Small intestine (tissue), 7 donors: ENCODE data around the gene ACLY. TPM values are rescaled to one million over a fixed set of nuclear protein-coding genes. Genes with fewer than 3 reads are reported as not detected.

ENCODE experiments used
- DNase-seq, 2 donors: peaks; one replicate each; pipeline versions ENCODE4 v3.0.0 to v3.0.0-alpha.2; 2013
- FAIRE-seq: peaks from 2 replicates; lab custom pipeline; 2012; peaks lifted over from hg19 to GRCh38; lab: Jason Lieb, UNC
- H3K27ac ChIP-seq, 3 donors: one replicate each; pipeline ENCODE4 v1.5.1; 2013; ENCODE audit warnings: low read length in 2 of 3, mild to moderate bottlenecking in 2 of 3, control low read depth in 1 of 3, inconsistent platforms in 1 of 3, low read depth in 1 of 3, moderate library complexity in 1 of 3
- H3K27me3 ChIP-seq, 3 donors: one replicate each; pipeline ENCODE4 v1.6.1; 2013; ENCODE audit warnings: low read length in 3 of 3, inconsistent platforms in 1 of 3; ENCODE audit not compliant: control insufficient read depth in 3 of 3, insufficient read depth in 3 of 3
- H3K36me3 ChIP-seq, 3 donors: one replicate each; pipeline ENCODE4 v1.6.1; 2013; ENCODE audit warnings: low read length in 3 of 3, inconsistent platforms in 1 of 3, low read depth in 1 of 3, mild to moderate bottlenecking in 1 of 3, moderate library complexity in 1 of 3; ENCODE audit not compliant: control insufficient read depth in 3 of 3, insufficient read depth in 2 of 3
- H3K4me1 ChIP-seq, 3 donors: one replicate each; pipeline ENCODE4 v1.6.1; 2013; ENCODE audit warnings: low read length in 2 of 3, inconsistent platforms in 1 of 3, low read depth in 1 of 3, mild to moderate bottlenecking in 1 of 3, moderate library complexity in 1 of 3; ENCODE audit not compliant: control insufficient read depth in 3 of 3, insufficient read depth in 2 of 3
- H3K4me3 ChIP-seq, 3 donors: one replicate each; pipeline ENCODE4 v1.5.1; 2013; ENCODE audit warnings: low read length in 3 of 3, control low read depth in 1 of 3, inconsistent platforms in 1 of 3, low read depth in 1 of 3, mild to moderate bottlenecking in 1 of 3, moderate library complexity in 1 of 3
- H3K9me3 ChIP-seq, 2 donors: one replicate each; pipeline ENCODE4 v1.6.1; 2013; ENCODE audit warnings: low read depth in 1 of 2, low read length in 1 of 2; ENCODE audit not compliant: control insufficient read depth in 2 of 2, insufficient read depth in 1 of 2
- WGBS, 3 donors: extraction: QIAGEN DNeasy Blood & Tissue Kit; methylation state at CpG; one replicate each; pipeline ENCODE4 v1.1.7; 2013; 5-methylcytosine and 5-hydroxymethylcytosine counted together
- polyA plus RNA-seq, 4 donors: library from polyadenylated mRNA; stranded (reverse) in 3 of 4; unstranded in 1 of 4; fragments of 200-250 nt in 3 of 4; fragments of 120-200 nt in 1 of 4; gene quantifications; one replicate each; pipeline versions ENCODE4 v1.2.1 to v1.2.3, GENCODE V29; 2013
- donor health status: healthy with polysubstance abuse.
- donor health status: control.
- donor health status: control.
- donor health status: Bipolar disorder and iron deficiency.
- donor health status: healthy.

The ACLY gene
- polyA plus RNA-seq, 4 donors, result 44.0 to 84.9 (median 54.4) TPM

DNA sequence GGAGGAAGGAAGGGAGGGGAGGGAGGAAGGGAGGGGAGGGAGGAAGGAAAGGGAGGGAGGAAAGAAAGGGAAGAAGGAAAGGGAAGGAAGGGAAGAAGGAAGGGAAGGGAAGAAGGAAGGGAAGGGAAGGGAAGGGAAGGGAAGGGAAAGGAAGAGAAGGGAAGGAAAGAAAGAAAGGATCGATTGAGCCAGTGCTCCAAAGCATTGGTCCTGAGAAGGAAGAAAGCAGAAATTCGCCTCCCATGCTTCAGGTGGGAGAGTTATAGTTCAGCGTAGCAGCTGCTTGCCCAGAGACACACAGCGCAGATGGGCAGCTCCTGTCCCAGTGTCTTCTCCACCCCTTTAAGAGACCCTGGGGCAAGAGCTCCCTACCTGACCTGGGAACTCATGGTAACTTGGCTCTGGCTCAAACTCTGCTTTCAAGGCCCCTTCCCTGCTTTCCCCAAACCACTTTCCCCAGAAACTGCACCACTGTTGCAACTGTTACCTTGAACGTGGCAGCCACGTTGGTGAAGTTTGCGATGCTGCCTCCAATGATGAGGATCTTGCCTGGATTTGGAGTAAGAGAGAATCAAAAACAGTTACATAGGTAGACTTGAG, 14.4 kb downstream of the ACLY start:
- peaks cover 6 to 66% (median 9%) of the 10 kb centered on the region in 3 donors for H3K4me1 ChIP-seq
- peak overlapping the region in 2 of 3 donors; percentile 17 to 25 for H3K27ac ChIP-seq
- H3K4me3 ChIP-seq, result no peak overlapping the region
- H3K36me3 ChIP-seq, result peaks cover 14 to 93% (median 27%) of the 10 kb centered on the region in 3 donors
- DNase-seq (no peak), FAIRE-seq (no peak)
- H3K27me3 ChIP-seq, result no peaks in the 10 kb centered on the region
- no peaks in the 10 kb centered on the region for H3K9me3 ChIP-seq
- WGBS, 3 donors, result 90 to 97% (median 94%) methylated on average over 7 of the region's 7 CpGs

GRCh38 chr17:41901646-41902045, 17.1 kb downstream of the ACLY start:
- WGBS, 3 donors, result 81 to 88% (median 81%) methylated on average over 10 to 11 of the region's 11 CpGs
- Histone ChIP-seq H3K27ac (peak overlapping the region in 1 of 3 donors; percentile 65), H3K27me3 (no peaks in the 10 kb centered on the region), H3K4me3 (no peak overlapping the region), H3K36me3 (peaks cover 29 to 94% (median 36%) of the 10 kb centered on the region in 3 donors), H3K4me1 (peaks cover 0 to 45% (median 6%) of the 10 kb centered on the region in 3 donors), H3K9me3 (no peaks in the 10 kb centered on the region)
- FAIRE-seq (no peak), DNase-seq (peak in 1 of 2 donors; percentile 56)

DNA sequence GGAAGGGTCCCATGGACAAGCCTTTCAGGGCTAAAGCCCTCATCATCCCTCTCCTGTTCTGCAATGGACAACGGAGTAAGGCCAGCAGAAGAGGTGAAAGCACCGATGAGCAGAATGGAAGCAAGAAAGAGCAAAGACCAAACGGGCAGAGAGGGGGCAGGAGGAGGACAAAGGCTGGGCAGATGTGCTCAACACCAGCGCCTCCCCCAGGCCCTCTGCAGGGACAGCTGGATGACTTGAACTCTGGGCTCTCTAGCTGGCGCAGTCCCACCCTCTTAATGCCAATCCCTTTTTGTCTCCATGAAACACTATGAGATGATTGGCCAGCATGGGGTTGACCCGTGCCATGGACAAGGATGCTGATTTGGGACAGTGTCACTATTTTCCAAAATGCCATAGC, 22.0 kb downstream of the ACLY start:
- H3K27ac ChIP-seq, result no peak overlapping the region
- H3K4me3 ChIP-seq, result no peak overlapping the region
- H3K4me1 ChIP-seq, result peaks cover 0 to 21% (median 0%) of the 10 kb centered on the region in 3 donors
- 88 to 96% (median 93%) methylated on average over 6 of the region's 6 CpGs for WGBS, 3 donors
- DNase-seq, result no peak
- H3K27me3 ChIP-seq, result no peaks in the 10 kb centered on the region
- H3K9me3 ChIP-seq, result no peaks in the 10 kb centered on the region
- FAIRE-seq, result no peak
- H3K36me3 ChIP-seq, result peaks cover 29 to 98% (median 38%) of the 10 kb centered on the region in 3 donors

DNA sequence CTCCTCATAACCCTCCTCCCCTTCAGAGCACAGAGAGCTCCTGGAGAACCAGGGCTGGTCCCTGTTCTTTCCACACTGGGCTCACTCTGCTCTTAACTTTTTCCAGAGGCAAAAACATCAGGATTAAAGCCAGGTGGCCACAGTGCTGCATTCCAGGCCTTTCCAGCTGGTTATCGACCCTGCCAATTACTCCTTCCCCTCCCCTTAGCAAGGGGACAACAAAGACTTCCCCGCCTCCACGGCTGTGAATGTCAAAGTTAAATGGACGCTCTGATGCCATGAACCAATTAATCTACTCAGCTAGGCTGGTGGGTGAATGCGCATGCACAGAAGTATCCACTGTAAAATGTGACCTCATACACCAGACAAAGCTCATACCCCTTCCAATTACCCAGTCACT, 23.1 kb downstream of the ACLY start:
- H3K27ac ChIP-seq, result peak overlapping the region in 2 of 3 donors; percentile 13 to 29
- WGBS, 3 donors, result 67 to 79% (median 79%) methylated on average over 5 of the region's 5 CpGs
- no peaks in the 10 kb centered on the region for H3K9me3 ChIP-seq
- DNase-seq (no peak), FAIRE-seq (no peak)
- no peak overlapping the region for H3K4me3 ChIP-seq
- H3K27me3 ChIP-seq, result no peaks in the 10 kb centered on the region
- H3K4me1 ChIP-seq, result peaks cover 0 to 19% (median 0%) of the 10 kb centered on the region in 3 donors
- peaks cover 26 to 98% (median 38%) of the 10 kb centered on the region in 3 donors for H3K36me3 ChIP-seq

GRCh38 chr17:41894791-41895331, 23.9 kb downstream of the ACLY start:
- DNase-seq (no peak), FAIRE-seq (no peak)
- Histone ChIP-seq H3K27me3 (no peaks in the 10 kb centered on the region), H3K4me1 (peaks cover 0 to 19% (median 0%) of the 10 kb centered on the region in 3 donors), H3K4me3 (no peak overlapping the region), H3K27ac (peak overlapping the region in 2 of 3 donors; percentile 13 to 29), H3K36me3 (peaks cover 26 to 92% (median 35%) of the 10 kb centered on the region in 3 donors), H3K9me3 (no peaks in the 10 kb centered on the region)
- WGBS, 3 donors, result 61 to 69% (median 68%) methylated on average over 7 of the region's 7 CpGs

DNA sequence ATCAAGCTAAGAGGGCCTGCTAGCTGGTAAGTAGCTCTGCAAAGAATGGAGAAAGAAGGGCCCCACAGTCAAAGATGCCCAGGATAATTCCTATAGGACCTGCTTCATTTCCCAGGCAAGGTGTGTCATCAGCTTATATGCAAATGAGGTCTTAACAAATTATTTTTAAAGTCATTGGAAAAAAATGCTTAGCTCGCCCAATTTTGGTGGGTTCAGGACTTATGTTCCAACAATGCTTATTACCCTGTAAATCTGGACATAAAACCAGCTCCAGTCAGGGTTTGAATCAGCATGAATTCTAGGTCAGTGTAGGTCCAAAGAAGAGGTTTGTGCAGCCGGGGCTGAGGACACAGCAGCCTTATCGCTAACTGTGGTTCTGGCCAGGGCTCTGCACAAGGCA, 25.4 kb downstream of the ACLY start:
- DNase-seq (no peak), FAIRE-seq (no peak)
- H3K27me3 ChIP-seq, result no peaks in the 10 kb centered on the region
- no peak overlapping the region for H3K27ac ChIP-seq
- peaks cover 0 to 19% (median 0%) of the 10 kb centered on the region in 3 donors for H3K4me1 ChIP-seq
- 74 to 94% (median 92%) methylated on average over 3 of the region's 3 CpGs for WGBS, 3 donors
- no peaks in the 10 kb centered on the region for H3K9me3 ChIP-seq
- H3K4me3 ChIP-seq, result no peak overlapping the region
- peaks cover 24 to 91% (median 33%) of the 10 kb centered on the region in 3 donors for H3K36me3 ChIP-seq

DNA sequence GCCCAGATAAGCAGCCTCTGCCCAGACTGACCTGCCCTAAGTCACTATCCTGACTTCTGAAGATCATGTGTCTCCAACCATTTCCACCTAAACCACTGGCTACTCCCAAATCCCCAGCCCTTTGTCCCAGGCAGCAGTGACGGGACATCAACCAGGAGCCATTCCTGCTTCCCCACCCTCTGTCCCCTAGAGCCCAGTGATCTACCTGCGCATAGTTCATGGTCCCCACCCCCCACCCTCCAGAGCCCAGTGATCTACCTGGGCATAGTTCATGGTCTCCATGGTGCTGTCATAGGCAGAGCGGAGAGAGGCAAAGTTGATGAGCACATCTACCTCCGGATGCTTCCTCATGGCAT, 26.8 kb downstream of the ACLY start:
- Histone ChIP-seq H3K27ac (peak overlapping the region in 2 of 3 donors; percentile 71 to 81), H3K4me1 (peaks cover 0 to 19% (median 0%) of the 10 kb centered on the region in 3 donors), H3K27me3 (no peaks in the 10 kb centered on the region), H3K36me3 (peaks cover 21 to 91% (median 31%) of the 10 kb centered on the region in 3 donors), H3K4me3 (no peak overlapping the region), H3K9me3 (no peaks in the 10 kb centered on the region)
- DNase-seq (peak; percentile 44 to 70), FAIRE-seq (no peak)
- WGBS, 3 donors, result 76 to 96% (median 84%) methylated on average over 4 of the region's 4 CpGs

- Histone ChIP-seq H3K27ac (peak overlapping the region in 2 of 3 donors; percentile 71 to 81), H3K9me3 (no peaks in the 10 kb centered on the region), H3K36me3 (peaks cover 23 to 91% (median 27%) of the 10 kb centered on the region in 3 donors), H3K4me1 (peaks cover 0 to 19% (median 0%) of the 10 kb centered on the region in 3 donors), H3K4me3 (no peak overlapping the region), H3K27me3 (no peaks in the 10 kb centered on the region)
- no peak for FAIRE-seq
- 94 to 96% (median 95%) methylated on average over 7 of the region's 7 CpGs for WGBS, 3 donors
- DNase-seq, result no peak
Observed at GRCh38 chr17:41891135-41892020, 27.4 kb downstream of the ACLY start.
